GOT3 (cell line): ENCODE data around the gene ARHGEF19.
A peak's percentile ranks its signal among the peaks of the same experiment; 100 is the strongest.
"Not testable (repeated sequence)": the region's sequence is repeated elsewhere in the genome, so short reads cannot be mapped to it uniquely, and the experiment has no call there.

Experiments
- DNase-seq: peaks from one replicate; lab custom pipeline; 2025; ENCODE audit warnings: mixed read lengths; lab: John Stamatoyannopoulos, UW

The ARHGEF19 gene

GRCh38 chr1:16181887-16182719 is 30.3 kb downstream of the ARHGEF19 start:
- DNase-seq = peak; percentile 45

DNA sequence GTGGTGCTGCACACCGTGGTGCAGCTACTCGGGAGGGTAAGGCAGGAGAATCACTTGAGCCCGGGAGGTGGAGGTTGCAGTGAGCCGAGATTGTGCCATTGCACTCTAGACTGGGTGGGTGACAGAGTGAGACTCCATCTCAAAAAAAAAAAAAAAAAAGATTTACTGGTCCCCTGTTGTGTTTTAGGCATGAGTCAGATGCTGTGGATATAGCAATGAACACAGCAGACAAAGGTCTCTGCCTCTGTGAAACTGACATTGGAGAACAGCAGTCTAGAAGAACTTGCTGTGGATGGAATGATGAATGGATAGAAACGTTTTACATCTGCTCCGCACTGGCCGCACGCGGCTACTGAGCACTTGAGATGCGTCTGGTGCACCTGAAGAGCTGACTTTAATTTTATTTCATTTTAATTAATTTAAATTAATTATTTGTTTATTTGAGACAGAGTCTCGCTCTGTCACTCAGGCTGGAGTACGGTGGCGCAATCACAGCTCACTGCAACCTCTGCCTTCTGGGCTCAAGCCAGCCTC is 32.1 kb downstream of the ARHGEF19 start:
- DNase-seq = no peak

- no peak for DNase-seq
These were observed 33.6 kb downstream of the ARHGEF19 start for GRCh38 chr1:16178596-16179497.

DNA sequence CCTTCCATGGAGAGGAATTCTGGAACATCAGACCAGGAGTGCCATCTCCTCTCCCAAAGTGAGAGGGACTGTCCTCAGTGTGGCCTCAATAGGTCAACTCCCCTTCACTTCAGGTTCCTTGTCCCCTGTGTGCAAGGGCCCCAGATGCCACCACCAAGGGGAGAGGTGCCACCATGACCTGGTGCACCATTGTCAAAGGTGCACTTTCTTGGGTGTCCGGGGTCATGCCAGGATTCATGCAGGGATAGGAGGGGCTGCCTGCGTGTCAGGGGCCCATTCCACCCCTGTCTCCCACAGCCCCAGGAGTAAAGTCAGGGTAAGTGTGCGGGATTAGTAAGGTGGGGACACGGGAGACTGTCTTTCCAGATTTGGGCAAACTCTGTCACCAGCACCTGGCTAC is 35.1 kb downstream of the ARHGEF19 start:
- no peak for DNase-seq

- no peak for DNase-seq
These were observed 35.8 kb downstream of the ARHGEF19 start for GRCh38 chr1:16176653-16177052.

GRCh38 chr1:16175610-16176553 is 36.6 kb downstream of the ARHGEF19 start:
- DNase-seq = peak; percentile 64

DNA sequence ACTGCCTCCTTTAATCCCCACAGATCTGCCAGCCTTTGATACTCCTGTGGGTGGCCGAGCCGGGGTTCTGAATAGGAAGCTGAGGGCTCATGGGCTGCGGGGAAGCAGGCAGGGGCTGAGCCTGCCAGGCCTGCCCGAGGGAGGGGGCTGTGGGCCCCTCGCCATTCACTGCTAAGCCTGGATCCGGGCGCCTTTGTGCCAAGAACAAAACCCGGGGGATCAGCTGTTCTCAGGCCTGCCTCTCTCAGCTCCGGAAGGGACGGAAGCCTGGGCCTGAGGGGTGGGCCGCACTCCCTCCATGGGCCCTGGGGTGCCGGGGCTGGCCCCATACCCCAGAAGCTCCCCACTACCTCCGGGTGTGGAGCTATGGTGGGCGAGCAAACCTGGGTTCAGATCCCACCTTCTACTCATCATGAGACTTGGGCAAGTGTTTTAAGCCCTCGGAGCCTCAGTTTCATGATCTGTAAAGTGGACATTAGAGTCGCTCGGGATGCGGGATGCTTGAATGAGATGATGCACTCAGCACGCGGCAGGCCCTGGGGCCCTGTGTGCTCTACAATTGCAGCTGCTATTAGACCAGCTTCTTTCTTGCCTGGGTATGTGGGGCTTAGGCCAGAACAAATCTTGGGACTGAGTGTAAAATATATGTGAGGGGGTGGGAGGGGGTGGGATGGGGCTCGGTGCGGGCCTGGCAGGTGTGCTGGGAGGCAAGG is 37.4 kb downstream of the ARHGEF19 start:
- DNase-seq = no peak

DNA sequence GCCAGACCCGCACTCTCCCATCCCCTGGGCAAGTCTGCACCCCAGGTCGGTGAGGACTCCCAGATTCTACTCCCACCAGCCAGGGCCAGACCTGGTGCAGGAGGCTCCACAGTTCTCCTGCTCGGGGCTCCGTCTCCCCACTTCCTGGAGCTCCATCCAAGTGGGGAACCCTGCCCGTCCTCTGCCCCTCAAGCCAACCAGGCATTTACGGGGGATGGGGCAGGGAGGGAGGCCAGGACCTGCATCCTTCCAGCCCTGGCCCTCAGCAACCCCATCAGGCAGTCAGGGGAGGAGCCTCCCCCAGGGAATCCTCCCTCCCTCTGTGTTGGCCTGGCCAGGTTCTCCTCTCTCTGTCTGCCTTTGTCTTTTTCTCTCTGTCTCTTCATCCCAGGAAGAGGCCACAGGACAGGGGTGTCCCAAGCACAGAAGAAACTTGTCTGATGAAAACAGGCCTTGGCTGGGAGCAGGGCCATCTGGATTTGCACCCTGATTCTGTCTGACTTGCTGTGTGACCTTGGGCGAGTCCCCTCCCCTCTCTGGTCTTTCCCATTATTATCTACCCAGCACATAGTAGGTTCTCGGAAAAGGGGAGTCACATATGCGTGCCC is 38.1 kb downstream of the ARHGEF19 start:
- no peak for DNase-seq

- no peak for DNase-seq
These were observed 38.8 kb downstream of the ARHGEF19 start for GRCh38 chr1:16173447-16174260.

DNA sequence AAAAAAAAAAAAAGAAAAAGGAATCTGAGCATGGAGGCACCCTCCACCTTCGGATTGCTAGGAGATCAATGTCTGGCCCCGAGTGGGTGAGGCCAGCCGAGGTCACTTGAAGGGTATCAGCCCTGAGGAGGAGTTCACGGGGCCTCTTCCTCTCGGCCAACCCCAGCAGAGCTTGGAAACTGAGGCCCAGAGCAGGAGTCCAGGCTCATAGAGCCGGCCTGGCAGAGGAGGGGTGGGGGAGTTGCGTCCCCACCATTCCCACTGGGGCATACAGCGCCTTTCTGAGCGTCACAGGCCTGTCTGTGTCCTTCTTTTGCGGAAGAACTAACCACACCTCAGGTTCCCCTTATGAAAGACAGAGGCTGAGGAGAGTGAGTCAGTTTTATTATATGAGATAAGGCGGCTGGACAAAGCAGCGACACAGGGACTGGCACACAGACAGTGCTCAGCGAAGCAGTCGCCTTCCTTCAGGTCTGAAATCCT is 39.4 kb downstream of the ARHGEF19 start:
- no peak for DNase-seq

- no peak for DNase-seq
These were observed 40.1 kb downstream of the ARHGEF19 start for GRCh38 chr1:16172218-16172830.

DNA sequence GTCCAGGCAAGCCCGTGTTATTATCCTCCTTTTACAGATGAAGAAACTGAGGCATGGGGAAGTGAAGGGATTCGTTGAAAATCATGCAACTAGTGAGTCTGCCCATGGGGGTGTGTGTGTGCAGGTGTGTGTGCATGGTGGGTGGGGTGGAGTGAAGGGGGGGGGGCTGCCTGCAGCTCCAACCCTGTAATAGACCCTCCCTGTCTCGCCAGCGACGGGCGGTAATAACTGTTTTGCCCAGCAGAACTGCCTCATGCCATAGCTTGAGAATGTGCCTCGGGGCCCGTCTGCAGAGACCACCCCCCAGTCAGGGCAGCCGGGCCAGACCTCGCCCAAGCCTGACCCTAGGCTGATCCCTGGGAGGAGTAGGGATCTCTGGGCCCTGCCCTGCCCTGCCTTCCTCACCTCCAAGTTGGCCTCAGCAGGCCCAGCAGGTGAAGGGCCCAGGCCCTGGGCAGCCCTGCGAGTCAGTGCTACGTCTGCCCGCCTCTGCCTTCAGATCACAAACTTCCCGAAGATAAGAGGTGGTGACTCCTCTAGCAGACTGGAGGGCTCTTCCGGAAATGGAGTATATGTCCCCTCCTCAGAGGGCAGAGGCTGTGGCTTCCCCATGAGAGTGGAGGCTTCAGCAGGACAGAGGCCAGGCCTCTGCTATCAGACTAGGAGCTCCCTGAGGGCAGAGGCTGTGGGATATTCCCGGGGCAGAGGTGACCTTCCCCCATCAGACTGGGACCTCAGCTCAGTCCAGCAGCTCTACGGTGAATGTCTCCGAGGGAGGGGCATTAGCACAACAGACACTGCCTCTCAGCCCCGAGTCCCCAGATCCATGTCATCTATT is 40.9 kb downstream of the ARHGEF19 start:
- DNase-seq = no peak

GRCh38 chr1:16170283-16170673 is 42.2 kb downstream of the ARHGEF19 start:
- DNase-seq = no peak

DNA sequence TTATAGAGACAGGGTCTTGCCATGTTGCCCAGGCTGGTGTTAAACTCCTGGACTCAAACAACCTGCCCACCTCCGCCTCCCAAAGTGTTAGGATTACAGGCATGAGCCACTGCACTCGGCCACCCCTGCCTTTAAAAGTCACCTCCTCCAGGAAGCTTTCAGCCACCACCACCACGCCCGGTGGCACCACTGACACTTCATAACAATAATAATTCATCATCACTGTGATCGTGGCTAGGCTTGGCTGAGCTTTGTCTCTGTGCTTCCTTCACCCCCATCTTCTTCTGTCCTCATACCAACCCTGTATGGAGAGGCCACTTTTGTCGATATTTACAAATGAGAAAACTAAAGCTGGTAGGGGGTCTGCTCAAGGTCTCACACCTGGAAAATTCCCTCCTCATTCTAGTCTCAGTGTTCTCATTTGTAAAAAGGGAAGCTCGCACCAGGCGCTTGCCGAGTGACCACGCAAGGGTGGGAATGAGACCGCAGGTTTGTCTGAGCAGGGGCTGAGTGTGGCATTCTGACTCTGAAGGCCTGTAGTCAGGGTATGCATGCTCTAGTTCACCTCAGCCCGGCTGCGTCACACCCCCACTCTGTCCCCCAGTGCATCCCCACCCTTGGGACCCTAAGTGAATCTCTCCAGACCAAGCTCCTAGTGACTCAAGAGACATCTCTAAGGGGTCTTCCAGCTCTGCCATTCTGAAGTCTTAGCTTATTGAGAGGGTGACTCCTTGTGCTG is 43.7 kb downstream of the ARHGEF19 start:
- DNase-seq = no peak

GRCh38 chr1:16168144-16168495 is 44.3 kb downstream of the ARHGEF19 start:
- DNase-seq = not testable (repeated sequence)

GRCh38 chr1:16167331-16168143 is 44.9 kb downstream of the ARHGEF19 start:
- no peak for DNase-seq

DNA sequence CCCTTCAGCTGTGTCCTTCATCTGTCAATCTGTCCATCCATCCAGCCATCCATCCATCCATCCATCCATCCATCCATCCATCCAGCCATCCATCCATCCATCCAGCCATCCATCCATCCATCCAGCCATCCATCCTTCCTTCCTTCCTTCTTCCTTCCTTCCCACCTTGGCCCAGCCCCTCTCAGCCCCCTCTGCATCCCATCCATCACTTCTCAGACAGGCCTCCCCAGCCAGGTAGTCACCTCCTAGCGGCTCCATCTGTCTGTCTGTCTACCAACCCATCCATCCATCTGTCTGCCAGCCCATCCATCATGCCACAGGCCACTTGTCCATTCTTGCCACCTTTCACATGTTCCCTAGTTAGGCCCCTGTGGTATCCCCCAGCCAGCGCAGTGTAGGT is 46.3 kb downstream of the ARHGEF19 start:
- no peak for DNase-seq
